ENCODE measurements around the gene LY86. TPM values are rescaled to one million over a fixed set of nuclear protein-coding genes. Genes with fewer than 3 reads are reported as not detected.
A peak's percentile ranks its signal among the peaks of the same experiment; 100 is the strongest.

The LY86 gene
- total RNA-seq, 1 experiment from 2014 or later, result not detected

- H3K36me3 Mint-ChIP-seq (ENCODE audit: insufficient read depth in 1 of 3, low read depth in 3 of 3), result peaks cover 0 to 13% (median 2%) of the 10 kb centered on the region in 3 experiments; a peak in 4 of 7 replicates
- no peak overlapping the region for H4K8ac ChIP-seq (replicated peaks; ENCODE audit: insufficient read length, low read depth, low read length)
- no peak overlapping the region for H3K18ac ChIP-seq (ENCODE audit: insufficient read length, low read depth, low read length)
- H3K4me2 ChIP-seq (ENCODE audit: insufficient read depth, insufficient read length, low read length), result peak overlapping the region; percentile 20
- H3K9ac ChIP-seq (ENCODE audit: extremely low read depth, insufficient read length, low read length), result no peak overlapping the region
- H3K4me1 ChIP-seq (ENCODE audit: insufficient read depth, low read length), result peaks cover 11% of the 10 kb centered on the region; the same call in 1 of the 2 replicates
- H3K27me3 Mint-ChIP-seq (ENCODE audit: low read depth), result peaks cover 8% of the 10 kb centered on the region
- no peaks in the 10 kb centered on the region for H3K27me3 ChIP-seq (ENCODE audit: insufficient read depth, low read length)
- H2BK15ac ChIP-seq (ENCODE audit: low read depth, low read length), result no peak overlapping the region
- no peak overlapping the region; a peak in 2 of 7 replicates for H3K27ac Mint-ChIP-seq
- H2BK120ac ChIP-seq (ENCODE audit: low read depth, low read length, poor library complexity, severe bottlenecking), result no peak overlapping the region
- H3K79me1 ChIP-seq (ENCODE audit: insufficient read depth, low read depth, low read length, poor library complexity, severe bottlenecking), result no peaks in the 10 kb centered on the region
- no peak overlapping the region for H3K4ac ChIP-seq (ENCODE audit: low read depth, low read length)
- H2AK5ac ChIP-seq (ENCODE audit: insufficient read length, low read length), result no peak overlapping the region
- no peak overlapping the region for H3T11ph ChIP-seq (ENCODE audit: low read length)
- no peak overlapping the region for H2BK5ac ChIP-seq (ENCODE audit: insufficient read length, low read length)
- H3K23me2 ChIP-seq (ENCODE audit: insufficient read length, low read depth, low read length, poor library complexity, severe bottlenecking), result no peaks in the 10 kb centered on the region
- no peaks in the 10 kb centered on the region for H3K9me3 ChIP-seq (ENCODE audit: control insufficient read depth, low read depth, low read length)
- H3K9me3 Mint-ChIP-seq, result peaks cover 7 to 8% of the 10 kb centered on the region in 2 experiments; a peak in 3 of 5 replicates
- no peak overlapping the region for H3K23ac ChIP-seq (ENCODE audit: insufficient read length, low read depth, low read length)
- H3K4me1 Mint-ChIP-seq, result peaks cover 48 to 50% of the 10 kb centered on the region in 2 experiments
- peak overlapping the region; percentile 71; the same call in 1 of the 2 replicates for H3K14ac ChIP-seq (ENCODE audit: insufficient read depth, low read length)
- DNase-seq, result no peak
- no peaks in the 10 kb centered on the region for H4K20me1 ChIP-seq (ENCODE audit: control insufficient read depth, insufficient read depth, insufficient read length)
- H4K5ac ChIP-seq (ENCODE audit: insufficient read length, low read depth, low read length), result no peak overlapping the region
- H3K56ac ChIP-seq (ENCODE audit: insufficient read length, low read depth, low read length), result no peak overlapping the region
- no peak overlapping the region for H2AFZ ChIP-seq (ENCODE audit: low read length)
- H2BK20ac ChIP-seq (ENCODE audit: low read depth, low read length, poor library complexity, severe bottlenecking), result no peak overlapping the region
- H3K79me2 ChIP-seq (ENCODE audit: insufficient read depth, low read length), result no peaks in the 10 kb centered on the region
- H4K91ac ChIP-seq (ENCODE audit: insufficient read length, low read depth, low read length), result peak overlapping the region; percentile 34
- H3K27ac ChIP-seq (ENCODE audit: insufficient read length, low read depth, low read length), result no peak overlapping the region
- TF ChIP-seq CTCF (conservative IDR thresholded peaks at IDR 0.05), result no peak
- no peak overlapping the region for H2BK12ac ChIP-seq (ENCODE audit: insufficient read length, low read depth, low read length)
- peak overlapping the region; percentile 42 to 66; a peak in 3 of 5 replicates for H3K4me3 Mint-ChIP-seq
- WGBS (ENCODE audit: extremely low coverage, insufficient read length, low lambda C conversion rate), result no CpG with 5 or more reads among the region's 6 CpGs
These were observed 107.2 kb downstream of the LY86 start for GRCh38 chr6:6695625-6696276.

Data from H9 (cell line).